Right atrium auricular region (tissue), 2 donors: Measurements from ENCODE around the gene DUSP12. TPM values are rescaled to one million over a fixed set of nuclear protein-coding genes. Genes with fewer than 3 reads are reported as not detected.
"Not testable (repeated sequence)": the region's sequence is repeated elsewhere in the genome, so short reads cannot be mapped to it uniquely, and the experiment has no call there.

Source experiments
- DNase-seq: peaks from one replicate; pipeline ENCODE4 v3.0.0-alpha.2; 2019; ENCODE audit warnings: low spot score
- H3K27ac ChIP-seq, 2 donors: fragments of 200-600 bp; sonication (generic); 1 replicate in 1 of 2; 2 replicates in 1 of 2; pipeline ENCODE4 v1.5.1; 2016 to 2019
- H3K27me3 ChIP-seq, 2 donors: fragments of 200-600 bp; sonication (generic); one replicate each; pipeline versions ENCODE4 v1.5.1 to v1.6.0; 2017 to 2019
- H3K36me3 ChIP-seq: fragments of 200-600 bp; sonication (generic); one replicate; pipeline ENCODE4 v1.5.1; 2016
- H3K4me1 ChIP-seq, 2 donors: fragments of 200-600 bp; sonication (generic); one replicate each; pipeline versions ENCODE4 v1.5.1 to v1.6.0; 2017 to 2019
- H3K4me3 ChIP-seq, 2 donors: fragments of 200-600 bp; sonication (generic); 1 replicate in 1 of 2; 2 replicates in 1 of 2; pipeline ENCODE4 v1.5.1; 2017 to 2019; ENCODE audit warnings: mild to moderate bottlenecking in 1 of 2, moderate library complexity in 1 of 2
- H3K9me3 ChIP-seq, 2 donors: fragments of 200-600 bp; sonication (generic); one replicate each; pipeline ENCODE4 v1.5.1; 2019
- CTCF ChIP-seq, 2 donors: fragments of 200-600 bp; sonication (generic); IDR thresholded peaks; one replicate each; pipeline ENCODE4 v1.5.1; 2019; ENCODE audit warnings: antibody characterized with exemption in 2 of 2
- total RNA-seq, 2 donors: library from RNA; depleted of rRNA; stranded (reverse); fragments of >200 nt; gene quantifications; one replicate each; pipeline ENCODE4 v1.1.0, GENCODE V29; 2016

The DUSP12 gene
- total RNA-seq, 2 donors from 2014 or later = 10.4 to 11.0 TPM

- Histone ChIP-seq H3K36me3 (peaks cover 7% of the 10 kb centered on the region), H3K27me3 (no peaks in the 10 kb centered on the region), H3K27ac (no peak overlapping the region), H3K4me1 (peaks cover 0 to 15% of the 10 kb centered on the region in 2 donors), H3K9me3 (no peaks in the 10 kb centered on the region), H3K4me3 (no peak overlapping the region)
- no peak for TF ChIP-seq CTCF (IDR thresholded peaks at IDR 0.05)
- DNase-seq = no peak
Observed at GRCh38 chr1:161747801-161748200, 1.8 kb upstream of the DUSP12 start.

GRCh38 chr1:161763522-161764098 lies 14.0 kb downstream of the DUSP12 start:
- no peak overlapping the region for H3K4me3 ChIP-seq
- no peaks in the 10 kb centered on the region for H3K27me3 ChIP-seq
- peaks cover 0 to 21% of the 10 kb centered on the region in 2 donors for H3K4me1 ChIP-seq
- H3K27ac ChIP-seq = no peak overlapping the region
- DNase-seq = no peak
- H3K9me3 ChIP-seq = no peaks in the 10 kb centered on the region
- peaks cover 5% of the 10 kb centered on the region for H3K36me3 ChIP-seq
- TF ChIP-seq CTCF (IDR thresholded peaks at IDR 0.05) = peak in 1 of 2 donors; percentile 48

GRCh38 chr1:161766102-161766981 lies 16.8 kb downstream of the DUSP12 start, which contains the start of gene ATF6:
Gene ATF6, plus strand, starts transcription at chr1:161766320. Its CDS starts 41 bp downstream, at chr1:161766361.
- Histone ChIP-seq H3K36me3 (no peaks in the 10 kb centered on the region), H3K4me1 (peaks cover 0 to 22% of the 10 kb centered on the region in 2 donors), H3K27ac (peak within 1 kb of the TSS; percentile 90 to 97), H3K4me3 (peak within 1 kb of the TSS; percentile 78 to 87), H3K27me3 (no peaks in the 10 kb centered on the region), H3K9me3 (no peaks in the 10 kb centered on the region)
- DNase-seq = peak; percentile 97
- TF ChIP-seq CTCF (IDR thresholded peaks at IDR 0.05) = no peak

GRCh38 chr1:161768461-161768860 lies 18.9 kb downstream of the DUSP12 start:
- TF ChIP-seq CTCF (IDR thresholded peaks at IDR 0.05) = no peak
- no peaks in the 10 kb centered on the region for H3K9me3 ChIP-seq
- H3K27me3 ChIP-seq = no peaks in the 10 kb centered on the region
- H3K4me1 ChIP-seq = peaks cover 0 to 35% of the 10 kb centered on the region in 2 donors
- no peak for DNase-seq
- H3K36me3 ChIP-seq = no peaks in the 10 kb centered on the region
- H3K4me3 ChIP-seq = no peak overlapping the region
- H3K27ac ChIP-seq = no peak overlapping the region

- Histone ChIP-seq H3K4me3 (no peak overlapping the region), H3K27ac (no peak overlapping the region), H3K4me1 (peaks cover 0 to 35% of the 10 kb centered on the region in 2 donors), H3K27me3 (no peaks in the 10 kb centered on the region), H3K9me3 (no peaks in the 10 kb centered on the region), H3K36me3 (no peaks in the 10 kb centered on the region)
- DNase-seq = no peak
- no peak for TF ChIP-seq CTCF (IDR thresholded peaks at IDR 0.05)
Observed at GRCh38 chr1:161768986-161769672, 19.5 kb downstream of the DUSP12 start.

- not testable (repeated sequence) for H3K9me3 ChIP-seq, DNase-seq, H3K27ac ChIP-seq, H3K27me3 ChIP-seq, H3K4me3 ChIP-seq, H3K36me3 ChIP-seq
- peaks cover 0 to 35% of the 10 kb centered on the region in 2 donors for H3K4me1 ChIP-seq
Observed at GRCh38 chr1:161769673-161770045, 20.1 kb downstream of the DUSP12 start.
